HCT116 (cell line): ENCODE data around the gene PRKG1. TPM values are rescaled to one million over a fixed set of nuclear protein-coding genes. Genes with fewer than 3 reads are reported as not detected.

Experiments
- ATAC-seq: fragments of 200-7000 bp; cut with Tn5 transposase; 2 replicates; pipeline ENCODE4 v1.9.1; 2020; ENCODE audit warnings: mild to moderate bottlenecking, moderate library complexity
- BruUV-seq: library from RNA; stranded (reverse); fragments of 400-500 nt; replicated peaks from 2 replicates; lab custom pipeline; 2021; lab: Mats Ljungman, UMichigan
- CTCF ChIA-PET: fragments of 300-600 bp; sonication (Branson Sonifier 250); formaldehyde crosslinking; loops from one replicate; lab custom pipeline; 2021; ENCODE audit warnings: antibody characterized with exemption; lab: Charles Lee
- POLR2A ChIA-PET: fragments of 300-600, 350-600 bp; sonication (Branson Sonifier 250); formaldehyde crosslinking; loops from one replicate; lab custom pipeline; 2021; ENCODE audit warnings: antibody characterized with exemption; lab: Charles Lee
- RAD21 ChIA-PET, 2 experiments: fragments of 300-600 bp; sonication (Branson Sonifier 250); formaldehyde crosslinking; loops; one replicate each; lab custom pipeline; 2023; ENCODE audit warnings: low total read pairs in 2 of 2; ENCODE audit not compliant: uncharacterized antibody in 2 of 2, unreplicated experiment in 2 of 2, low non-redundant PET in 1 of 2; lab: Charles Lee
- DNase-seq: peaks from one replicate; pipeline ENCODE4 v3.0.0-alpha.2; 2010; ENCODE audit warnings: low read depth, low spot score
- H2AFZ ChIP-seq: fragments of 200-600 bp; shearing (Covaris generic), sonication (generic); 2 replicates; pipeline ENCODE4 v1.6.1; 2017; ENCODE audit warnings: low read depth, mixed run types, mixed read lengths, antibody characterized with exemption, low read length; ENCODE audit not compliant: poor library complexity, severe bottlenecking
- H3K27ac ChIP-seq: 2 replicates; pipeline ENCODE4 v1.5.1; 2012; ENCODE audit warnings: low read depth, low read length
- H3K27me3 ChIP-seq: fragments of 200-600 bp; sonication (generic); 2 replicates; pipeline ENCODE4 v1.6.1; 2016; ENCODE audit warnings: mixed run types, low read length, mixed read lengths; ENCODE audit not compliant: insufficient read depth
- H3K36me3 ChIP-seq, 2 experiments: fragments of 200-500 bp in 1 of 2; fragments of 200-600 bp in 1 of 2; sonication (Bioruptor generic) in 1 of 2; sonication (generic) in 1 of 2; 2 replicates each; pipeline versions ENCODE4 v1.5.1 to v1.6.1; 2014 to 2016; ENCODE audit warnings: low read length in 2 of 2, inconsistent platforms in 1 of 2, mixed read lengths in 1 of 2, mixed run types in 1 of 2; ENCODE audit not compliant: insufficient read depth in 2 of 2, control insufficient read depth in 1 of 2
- H3K4me1 ChIP-seq, 2 experiments: fragments of 200-600 bp in 1 of 2; sonication (generic) in 1 of 2; 2 replicates each; pipeline versions ENCODE4 v1.5.1 to v1.6.1; 2012 to 2017; ENCODE audit warnings: low read length in 2 of 2, inconsistent platforms in 1 of 2, mild to moderate bottlenecking in 1 of 2, mixed read lengths in 1 of 2, mixed run types in 1 of 2, moderate library complexity in 1 of 2; ENCODE audit not compliant: insufficient read depth in 2 of 2, control insufficient read depth in 1 of 2
- H3K4me2 ChIP-seq: fragments of 200-600 bp; sonication (generic); 2 replicates; pipeline ENCODE4 v1.6.1; 2017; ENCODE audit warnings: mixed run types, low read length, mixed read lengths
- H3K4me3 ChIP-seq, 2 experiments: fragments of 200-600 bp in 1 of 2; sonication (generic) in 1 of 2; replicated peaks in 1 of 2; 2 replicates each; pipeline ENCODE4 v1.5.1; 2011 to 2016; ENCODE audit warnings: low read length in 2 of 2, control low read depth in 1 of 2, low read depth in 1 of 2, mild to moderate bottlenecking in 1 of 2, mixed read lengths in 1 of 2, mixed run types in 1 of 2
- H3K79me2 ChIP-seq: fragments of 200-600 bp; sonication (generic); 2 replicates; pipeline ENCODE4 v1.6.1; 2017; ENCODE audit warnings: mild to moderate bottlenecking, mixed run types, low read length, moderate library complexity, mixed read lengths; ENCODE audit not compliant: insufficient read depth
- H3K9ac ChIP-seq: fragments of 200-600 bp; sonication (generic); 2 replicates; pipeline ENCODE4 v1.6.1; 2016; ENCODE audit warnings: low read length, mixed read lengths
- H3K9me2 ChIP-seq: fragments of 200-600 bp; sonication (generic), shearing (Covaris generic); 2 replicates; pipeline ENCODE4 v1.6.1; 2017; ENCODE audit warnings: mixed run types, mild to moderate bottlenecking, moderate library complexity; ENCODE audit not compliant: insufficient read depth
- H3K9me3 ChIP-seq, 2 experiments: fragments of 200-500 bp in 1 of 2; fragments of 200-600 bp in 1 of 2; sonication (Bioruptor generic) in 1 of 2; sonication (generic) in 1 of 2; 2 replicates each; pipeline ENCODE4 v1.6.1; 2014 to 2017; ENCODE audit warnings: low read length in 2 of 2, mixed read lengths in 2 of 2, inconsistent platforms in 1 of 2, low read depth in 1 of 2, mild to moderate bottlenecking in 1 of 2, mixed run types in 1 of 2, moderate library complexity in 1 of 2; ENCODE audit not compliant: control insufficient read depth in 1 of 2, insufficient read depth in 1 of 2
- H4K20me1 ChIP-seq: fragments of 200-600 bp; sonication (generic), shearing (Covaris generic); 2 replicates; pipeline ENCODE4 v1.6.1; 2017; ENCODE audit warnings: mixed run types, mild to moderate bottlenecking, moderate library complexity; ENCODE audit not compliant: insufficient read depth
- CEBPB ChIP-seq: IDR thresholded peaks from 2 replicates; pipeline ENCODE4 v1.6.1; 2012; ENCODE audit warnings: low read depth
- FOSL1 ChIP-seq: IDR thresholded peaks from 2 replicates; pipeline ENCODE4 v1.6.1; 2012; ENCODE audit warnings: low read depth
- JUND ChIP-seq: IDR thresholded peaks from 2 replicates; pipeline ENCODE4 v1.6.1; 2012
- POLR2AphosphoS5 ChIP-seq: IDR thresholded peaks from 2 replicates; pipeline ENCODE4 v1.6.1; 2011; ENCODE audit warnings: mild to moderate bottlenecking, low read depth, low read length, moderate library complexity
- SIN3A ChIP-seq: IDR thresholded peaks from 2 replicates; pipeline ENCODE4 v1.6.1; 2012; ENCODE audit warnings: low read depth
- SP1 ChIP-seq: IDR thresholded peaks from 2 replicates; pipeline ENCODE4 v1.6.1; 2012; ENCODE audit warnings: low read depth
- TCF7L2 ChIP-seq: IDR thresholded peaks from 2 replicates; pipeline ENCODE4 v1.7.0; 2011; ENCODE audit warnings: borderline replicate concordance, inconsistent platforms; ENCODE audit not compliant: insufficient read depth, insufficient read length; ENCODE audit errors: extremely low read depth
- ZFX ChIP-seq: fragments of 450-650 bp; IDR thresholded peaks from 2 replicates; pipeline ENCODE4 v1.6.1; 2017
- intact Hi-C: fragments of 100-400 bp; cut with micrococcal nuclease; formaldehyde crosslinking; loops from 2 replicates; pipeline ENCODE4 v1.10.0; 2022
- total RNA-seq: library from RNA; stranded (reverse); gene quantifications from one replicate; pipeline ENCODE4 v1.2.1, GENCODE V29; 2021; ENCODE audit not compliant: unreplicated experiment
- TF ChIP-seq, protein P1 (sequence below): IDR thresholded peaks from 2 replicates; pipeline ENCODE4 v1.6.1; 2012

PRKG1 gene
- total RNA-seq, 1 experiment from 2014 or later = 1.4 TPM

DNA sequence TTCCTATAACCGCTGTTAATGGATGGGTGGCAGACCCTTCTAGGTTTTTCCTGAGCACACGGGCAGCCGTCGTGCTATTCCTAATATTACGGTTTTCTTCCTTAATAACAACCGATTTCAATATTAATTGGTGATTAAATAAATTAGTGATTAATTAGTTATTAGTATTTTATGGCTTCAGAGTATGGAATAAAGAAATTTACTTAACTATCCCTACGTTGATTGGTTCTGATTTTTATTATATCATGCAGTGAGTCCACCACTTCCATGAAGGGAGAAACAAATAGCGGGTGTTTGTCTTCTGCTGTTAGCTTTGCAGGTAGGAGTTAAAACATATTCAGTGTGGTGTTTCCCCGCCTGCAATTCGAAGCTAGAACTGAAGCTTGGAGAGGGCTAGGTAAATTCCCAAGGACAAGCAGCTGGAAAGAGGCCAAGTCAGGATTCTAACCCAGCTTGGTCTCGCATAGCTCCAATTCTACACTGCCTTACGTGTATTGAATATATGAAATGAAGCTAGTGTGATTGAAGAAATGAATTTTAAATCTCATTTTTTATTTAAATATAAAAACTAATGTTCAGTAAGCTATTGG is 626.0 kb downstream of the PRKG1 start:
- H3K4me2 ChIP-seq = peak overlapping the region; percentile 88
- H3K36me3 ChIP-seq = no peaks in the 10 kb centered on the region
- H3K9me3 ChIP-seq = no peaks in the 10 kb centered on the region
- DNase-seq (no peak), ATAC-seq (no peak)
- H4K20me1 ChIP-seq = no peaks in the 10 kb centered on the region
- peaks cover 12 to 15% of the 10 kb centered on the region in 2 experiments; a peak in 3 of 4 replicates for H3K4me1 ChIP-seq
- peak overlapping the region; percentile 20 for H2AFZ ChIP-seq
- intact Hi-C loops = no loop called here
- peak overlapping the region; percentile 70 for H3K9ac ChIP-seq
- peak overlapping the region; percentile 71 to 95 for H3K4me3 ChIP-seq
- H3K27me3 ChIP-seq = no peaks in the 10 kb centered on the region
- TF ChIP-seq FOSL1 (no peak), JUND (0 out of 2 replicates have a peak, but pooled peaks have one; percentile 1)
- no peaks in the 10 kb centered on the region for H3K9me2 ChIP-seq
- H3K79me2 ChIP-seq = peaks cover 35% of the 10 kb centered on the region
- ChIA-PET POLR2A (no interaction called here), CTCF (no interaction called here), RAD21 (no interaction called here)
- H3K27ac ChIP-seq = peak overlapping the region; percentile 77; the same call in 1 of the 2 replicates
- BruUV-seq = TSS peak; percentile 99

DNA sequence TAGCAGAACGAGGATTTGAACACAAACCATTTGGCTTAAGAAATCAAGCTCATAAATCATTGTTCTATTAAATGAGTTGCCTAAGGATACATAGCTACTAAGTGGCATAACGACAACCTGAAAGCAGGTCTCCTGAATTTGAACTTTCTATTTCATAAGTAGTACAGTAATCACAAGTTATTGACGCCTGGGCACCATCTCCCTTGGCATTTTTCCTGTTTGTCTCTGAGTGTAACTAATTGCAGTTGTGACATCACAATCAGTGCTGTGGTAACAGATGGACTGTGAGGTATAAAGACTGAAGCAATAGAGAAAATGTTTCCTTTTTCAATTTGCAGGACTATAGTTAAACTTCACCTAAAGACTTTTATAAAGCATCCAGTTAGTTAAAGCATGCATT is 631.5 kb downstream of the PRKG1 start:
- TF ChIP-seq CEBPB (no peak), JUND (no peak), SIN3A (no peak), POLR2AphosphoS5 (no peak), TCF7L2 (no peak), SP1 (no peak), ZFX (no peak)
- TF ChIP-seq, protein P1, sequence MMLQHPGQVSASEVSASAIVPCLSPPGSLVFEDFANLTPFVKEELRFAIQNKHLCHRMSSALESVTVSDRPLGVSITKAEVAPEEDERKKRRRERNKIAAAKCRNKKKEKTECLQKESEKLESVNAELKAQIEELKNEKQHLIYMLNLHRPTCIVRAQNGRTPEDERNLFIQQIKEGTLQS = no peak
- DNase-seq (no peak), ATAC-seq (no peak)
- H3K36me3 ChIP-seq = no peaks in the 10 kb centered on the region
- ChIA-PET CTCF (no interaction called here), RAD21 (no interaction called here), POLR2A (no interaction called here)
- H4K20me1 ChIP-seq = no peaks in the 10 kb centered on the region
- peaks cover 17% of the 10 kb centered on the region for H3K27me3 ChIP-seq
- no peak overlapping the region for H3K9ac ChIP-seq
- intact Hi-C loops = no loop called here
- no peak overlapping the region for H3K4me2 ChIP-seq
- H3K27ac ChIP-seq = no peak overlapping the region
- BruUV-seq = no TSS peak
- H3K9me2 ChIP-seq = no peaks in the 10 kb centered on the region
- H2AFZ ChIP-seq = no peak overlapping the region
- H3K4me1 ChIP-seq = no peaks in the 10 kb centered on the region; a peak in 1 of 4 replicates
- H3K4me3 ChIP-seq = no peak overlapping the region
- H3K79me2 ChIP-seq = no peaks in the 10 kb centered on the region
- H3K9me3 ChIP-seq = no peaks in the 10 kb centered on the region
